WTC11 (cell line): ENCODE measurements around the gene RNF19B. TPM values are rescaled to one million over a fixed set of nuclear protein-coding genes. Genes with fewer than 3 reads are reported as not detected.

ENCODE experiments used
- ATAC-seq: fragments of 200-7000 bp; cut with Tn5 transposase; 2 replicates; pipeline ENCODE4 v1.10.0; 2021; ENCODE audit warnings: mild to moderate bottlenecking, moderate library complexity
- CTCF ChIA-PET: fragments of 300-600 bp; sonication (Branson Sonifier 250); formaldehyde crosslinking; loops from one replicate; lab custom pipeline; 2021; ENCODE audit warnings: antibody characterized with exemption; lab: Charles Lee
- POLR2A ChIA-PET: fragments of 350-600 bp; sonication (Branson Sonifier 250); formaldehyde crosslinking; loops from one replicate; lab custom pipeline; 2021; ENCODE audit warnings: antibody characterized with exemption; lab: Charles Lee
- DNase-seq: peaks from one replicate; pipeline ENCODE4 v3.0.0; 2021; ENCODE audit warnings: low spot score
- H3K27ac Mint-ChIP-seq: 2 replicates; pipeline ENCODE4 v1.8.0; 2021; ENCODE audit warnings: mixed read lengths
- H3K27me3 Mint-ChIP-seq: 2 replicates; pipeline ENCODE4 v1.8.0; 2021; ENCODE audit warnings: low read depth, mild to moderate bottlenecking, moderate library complexity, mixed read lengths
- H3K36me3 Mint-ChIP-seq: 2 replicates; pipeline ENCODE4 v1.8.0; 2021; ENCODE audit warnings: mixed read lengths
- H3K4me1 Mint-ChIP-seq: 2 replicates; pipeline ENCODE4 v1.8.0; 2022; ENCODE audit warnings: mixed read lengths
- H3K4me3 Mint-ChIP-seq: 2 replicates; pipeline ENCODE4 v1.8.0; 2021; ENCODE audit warnings: mild to moderate bottlenecking, moderate library complexity, mixed read lengths
- H3K9me3 Mint-ChIP-seq: 2 replicates; pipeline ENCODE4 v1.8.0; 2021; ENCODE audit warnings: mixed read lengths
- ATF1 ChIP-seq: sonication (generic); formaldehyde crosslinking; IDR thresholded peaks from 2 replicates; pipeline ENCODE4 v1.8.1; 2023; ENCODE audit warnings: mild to moderate bottlenecking, moderate library complexity, missing genetic modification reagents
- ETV6 ChIP-seq: sonication (generic); formaldehyde crosslinking; IDR thresholded peaks from 2 replicates; pipeline ENCODE4 v1.8.1; 2022; ENCODE audit warnings: mild to moderate bottlenecking, missing genetic modification reagents
- GABPB1 ChIP-seq: sonication (generic); formaldehyde crosslinking; IDR thresholded peaks from 2 replicates; pipeline ENCODE4 v1.8.1; 2023; ENCODE audit warnings: mild to moderate bottlenecking, missing genetic modification reagents
- HMGA2 ChIP-seq: fragments of 250-450 bp; sonication (Bioruptor Pico); IDR thresholded peaks from 2 replicates; pipeline ENCODE4 v1.4.0; 2021; ENCODE audit warnings: mild to moderate bottlenecking, moderate library complexity
- JAZF1 ChIP-seq: fragments of 250-450 bp; sonication (Bioruptor Pico); IDR thresholded peaks from 2 replicates; pipeline ENCODE4 v1.9.0; 2021; ENCODE audit warnings: moderate library complexity, mild to moderate bottlenecking, inconsistent platforms
- NFATC4 ChIP-seq: fragments of 250-450 bp; sonication (Bioruptor Pico); IDR thresholded peaks from 2 replicates; pipeline ENCODE4 v1.9.0; 2021; ENCODE audit warnings: mild to moderate bottlenecking
- NR1H2 ChIP-seq: sonication (generic); formaldehyde crosslinking; IDR thresholded peaks from 2 replicates; pipeline ENCODE4 v1.9.0; 2021; ENCODE audit warnings: mild to moderate bottlenecking, moderate library complexity, missing genetic modification reagents
- PRRX2 ChIP-seq: fragments of 250-450 bp; sonication (Bioruptor Pico); IDR thresholded peaks from 2 replicates; pipeline ENCODE4 v1.8.0; 2021; ENCODE audit warnings: mild to moderate bottlenecking
- TEAD4 ChIP-seq: sonication (generic); formaldehyde crosslinking; IDR thresholded peaks from 2 replicates; pipeline ENCODE4 v1.8.0; 2022; ENCODE audit warnings: mild to moderate bottlenecking, missing genetic modification reagents
- ZNF232 ChIP-seq: sonication (generic); formaldehyde crosslinking; IDR thresholded peaks from 2 replicates; pipeline ENCODE4 v1.8.0; 2022; ENCODE audit warnings: mild to moderate bottlenecking, missing genetic modification reagents
- ZNF416 ChIP-seq: fragments of 250-450 bp; sonication (Bioruptor Pico); IDR thresholded peaks from 2 replicates; pipeline ENCODE4 v1.9.0; 2021; ENCODE audit warnings: mild to moderate bottlenecking, inconsistent platforms
- total RNA-seq: library from RNA; stranded (reverse); gene quantifications from 3 replicates; pipeline ENCODE4 v1.2.3, GENCODE V29; 2021
- TF ChIP-seq, protein P1 (sequence below): sonication (generic); formaldehyde crosslinking; IDR thresholded peaks from 2 replicates; pipeline ENCODE4 v1.8.0; 2022; ENCODE audit warnings: mild to moderate bottlenecking, missing genetic modification reagents
- TF ChIP-seq, protein P2 (sequence below): sonication (generic); formaldehyde crosslinking; IDR thresholded peaks from 2 replicates; pipeline ENCODE4 v1.8.1; 2023; ENCODE audit warnings: mild to moderate bottlenecking, missing genetic modification reagents, moderate library complexity
- TF ChIP-seq, protein P3 (sequence below): sonication (generic); formaldehyde crosslinking; IDR thresholded peaks from 2 replicates; pipeline ENCODE4 v1.8.0; 2022; ENCODE audit warnings: missing genetic modification reagents
- TF ChIP-seq, protein P4 (sequence below): sonication (generic); formaldehyde crosslinking; IDR thresholded peaks from 2 replicates; pipeline ENCODE4 v1.8.1; 2022; ENCODE audit warnings: low read depth, missing genetic modification reagents, borderline replicate concordance
- TF ChIP-seq, protein P5 (sequence below): fragments of 250-450 bp; sonication (Bioruptor Pico); conservative IDR thresholded peaks from 2 replicates; pipeline ENCODE4 v1.9.0; 2021; ENCODE audit warnings: mild to moderate bottlenecking
- TF ChIP-seq, protein P6 (sequence below): fragments of 250-450 bp; sonication (Bioruptor Pico); IDR thresholded peaks from 2 replicates; pipeline ENCODE4 v1.9.0; 2021; ENCODE audit warnings: moderate library complexity, mild to moderate bottlenecking, inconsistent platforms, borderline replicate concordance

The RNF19B gene
- total RNA-seq, 1 experiment from 2014 or later, result 21.9 TPM

DNA sequence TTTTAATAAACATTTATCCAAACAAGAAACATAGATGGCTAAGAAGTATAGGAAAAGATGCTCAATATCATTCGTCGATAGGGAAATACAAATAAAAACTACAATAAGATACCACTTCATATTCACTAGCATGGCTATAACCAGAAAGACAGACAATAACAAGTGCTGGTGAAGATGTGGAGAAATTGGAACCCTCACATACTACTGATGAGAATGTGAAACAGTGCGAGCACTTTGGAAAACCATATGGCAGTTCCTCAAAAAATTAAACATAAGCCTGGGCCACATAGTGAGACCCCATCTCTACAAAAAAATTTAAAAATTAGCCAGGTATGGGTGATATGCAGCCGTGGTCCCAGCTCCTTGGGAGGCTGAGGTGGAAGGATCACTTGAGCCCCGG is 54.3 kb downstream of the RNF19B start:
- peaks cover 9% of the 10 kb centered on the region for H3K27me3 Mint-ChIP-seq
- POLR2A ChIA-PET, result no interaction called here
- TF ChIP-seq, protein P1, sequence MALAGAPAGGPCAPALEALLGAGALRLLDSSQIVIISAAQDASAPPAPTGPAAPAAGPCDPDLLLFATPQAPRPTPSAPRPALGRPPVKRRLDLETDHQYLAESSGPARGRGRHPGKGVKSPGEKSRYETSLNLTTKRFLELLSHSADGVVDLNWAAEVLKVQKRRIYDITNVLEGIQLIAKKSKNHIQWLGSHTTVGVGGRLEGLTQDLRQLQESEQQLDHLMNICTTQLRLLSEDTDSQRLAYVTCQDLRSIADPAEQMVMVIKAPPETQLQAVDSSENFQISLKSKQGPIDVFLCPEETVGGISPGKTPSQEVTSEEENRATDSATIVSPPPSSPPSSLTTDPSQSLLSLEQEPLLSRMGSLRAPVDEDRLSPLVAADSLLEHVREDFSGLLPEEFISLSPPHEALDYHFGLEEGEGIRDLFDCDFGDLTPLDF, result no peak
- TF ChIP-seq ATF1 (CRISPR knock-in tag) (no peak), GABPB1 (CRISPR knock-in tag) (no peak), ETV6 (CRISPR knock-in tag) (no peak), TEAD4 (CRISPR knock-in tag) (no peak), NR1H2 (CRISPR knock-in tag) (no peak), PRRX2 (CRISPR knock-in tag) (no peak), HMGA2 (CRISPR knock-in tag) (no peak), JAZF1 (CRISPR knock-in tag) (no peak), ZNF232 (CRISPR knock-in tag) (no peak), ZNF416 (CRISPR knock-in tag) (no peak), NFATC4 (CRISPR knock-in tag) (no peak)
- TF ChIP-seq, protein P2, sequence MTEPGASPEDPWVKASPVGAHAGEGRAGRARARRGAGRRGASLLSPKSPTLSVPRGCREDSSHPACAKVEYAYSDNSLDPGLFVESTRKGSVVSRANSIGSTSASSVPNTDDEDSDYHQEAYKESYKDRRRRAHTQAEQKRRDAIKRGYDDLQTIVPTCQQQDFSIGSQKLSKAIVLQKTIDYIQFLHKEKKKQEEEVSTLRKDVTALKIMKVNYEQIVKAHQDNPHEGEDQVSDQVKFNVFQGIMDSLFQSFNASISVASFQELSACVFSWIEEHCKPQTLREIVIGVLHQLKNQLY, result no peak
- TF ChIP-seq, protein P3, sequence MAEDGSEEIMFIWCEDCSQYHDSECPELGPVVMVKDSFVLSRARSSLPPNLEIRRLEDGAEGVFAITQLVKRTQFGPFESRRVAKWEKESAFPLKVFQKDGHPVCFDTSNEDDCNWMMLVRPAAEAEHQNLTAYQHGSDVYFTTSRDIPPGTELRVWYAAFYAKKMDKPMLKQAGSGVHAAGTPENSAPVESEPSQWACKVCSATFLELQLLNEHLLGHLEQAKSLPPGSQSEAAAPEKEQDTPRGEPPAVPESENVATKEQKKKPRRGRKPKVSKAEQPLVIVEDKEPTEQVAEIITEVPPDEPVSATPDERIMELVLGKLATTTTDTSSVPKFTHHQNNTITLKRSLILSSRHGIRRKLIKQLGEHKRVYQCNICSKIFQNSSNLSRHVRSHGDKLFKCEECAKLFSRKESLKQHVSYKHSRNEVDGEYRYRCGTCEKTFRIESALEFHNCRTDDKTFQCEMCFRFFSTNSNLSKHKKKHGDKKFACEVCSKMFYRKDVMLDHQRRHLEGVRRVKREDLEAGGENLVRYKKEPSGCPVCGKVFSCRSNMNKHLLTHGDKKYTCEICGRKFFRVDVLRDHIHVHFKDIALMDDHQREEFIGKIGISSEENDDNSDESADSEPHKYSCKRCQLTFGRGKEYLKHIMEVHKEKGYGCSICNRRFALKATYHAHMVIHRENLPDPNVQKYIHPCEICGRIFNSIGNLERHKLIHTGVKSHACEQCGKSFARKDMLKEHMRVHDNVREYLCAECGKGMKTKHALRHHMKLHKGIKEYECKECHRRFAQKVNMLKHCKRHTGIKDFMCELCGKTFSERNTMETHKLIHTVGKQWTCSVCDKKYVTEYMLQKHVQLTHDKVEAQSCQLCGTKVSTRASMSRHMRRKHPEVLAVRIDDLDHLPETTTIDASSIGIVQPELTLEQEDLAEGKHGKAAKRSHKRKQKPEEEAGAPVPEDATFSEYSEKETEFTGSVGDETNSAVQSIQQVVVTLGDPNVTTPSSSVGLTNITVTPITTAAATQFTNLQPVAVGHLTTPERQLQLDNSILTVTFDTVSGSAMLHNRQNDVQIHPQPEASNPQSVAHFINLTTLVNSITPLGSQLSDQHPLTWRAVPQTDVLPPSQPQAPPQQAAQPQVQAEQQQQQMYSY, result no peak
- TF ChIP-seq, protein P4, sequence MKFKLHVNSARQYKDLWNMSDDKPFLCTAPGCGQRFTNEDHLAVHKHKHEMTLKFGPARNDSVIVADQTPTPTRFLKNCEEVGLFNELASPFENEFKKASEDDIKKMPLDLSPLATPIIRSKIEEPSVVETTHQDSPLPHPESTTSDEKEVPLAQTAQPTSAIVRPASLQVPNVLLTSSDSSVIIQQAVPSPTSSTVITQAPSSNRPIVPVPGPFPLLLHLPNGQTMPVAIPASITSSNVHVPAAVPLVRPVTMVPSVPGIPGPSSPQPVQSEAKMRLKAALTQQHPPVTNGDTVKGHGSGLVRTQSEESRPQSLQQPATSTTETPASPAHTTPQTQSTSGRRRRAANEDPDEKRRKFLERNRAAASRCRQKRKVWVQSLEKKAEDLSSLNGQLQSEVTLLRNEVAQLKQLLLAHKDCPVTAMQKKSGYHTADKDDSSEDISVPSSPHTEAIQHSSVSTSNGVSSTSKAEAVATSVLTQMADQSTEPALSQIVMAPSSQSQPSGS, result no peak
- TF ChIP-seq, protein P5, sequence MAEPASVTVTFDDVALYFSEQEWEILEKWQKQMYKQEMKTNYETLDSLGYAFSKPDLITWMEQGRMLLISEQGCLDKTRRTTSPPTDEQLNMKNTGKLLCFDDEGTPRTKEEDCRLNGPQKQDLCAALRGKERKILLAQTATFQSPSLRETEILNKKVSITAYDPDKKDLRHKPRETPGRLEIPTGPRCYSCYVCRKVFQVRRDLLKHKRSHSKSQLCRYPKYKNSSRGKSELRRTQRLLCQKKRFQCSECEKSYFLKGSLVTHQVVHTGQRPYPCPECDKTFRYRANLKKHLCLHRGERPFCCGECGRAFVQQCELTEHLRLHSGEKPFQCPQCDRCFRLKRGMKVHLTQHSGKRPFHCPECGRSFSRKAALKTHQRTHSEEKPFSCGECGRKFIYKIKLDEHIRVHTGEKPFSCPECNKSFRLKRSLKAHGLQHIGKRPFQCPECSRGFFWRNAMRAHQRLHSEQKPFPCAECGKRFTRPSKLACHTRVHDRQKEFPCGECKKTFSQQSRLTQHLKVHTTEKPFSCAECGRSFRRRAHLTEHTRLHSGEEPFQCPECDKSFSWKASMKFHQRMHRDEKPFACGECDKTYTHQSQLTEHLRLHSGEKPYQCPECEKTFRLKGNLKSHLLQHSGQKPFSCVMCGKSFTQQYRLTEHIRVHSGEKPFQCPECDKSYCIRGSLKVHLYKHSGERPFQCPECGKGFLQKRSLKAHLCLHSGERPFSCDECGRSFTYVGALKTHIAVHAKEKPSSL (CRISPR knock-in tag), result no peak
- TF ChIP-seq, all 79 proteins: peak for 0
- CTCF ChIA-PET, result no interaction called here
- DNase-seq (no peak), ATAC-seq (no peak)
- no peaks in the 10 kb centered on the region for H3K4me1 Mint-ChIP-seq
- H3K4me3 Mint-ChIP-seq, result no peak overlapping the region
- H3K36me3 Mint-ChIP-seq, result no peaks in the 10 kb centered on the region
- H3K27ac Mint-ChIP-seq, result no peak overlapping the region
- H3K9me3 Mint-ChIP-seq, result peaks cover 6% of the 10 kb centered on the region

DNA sequence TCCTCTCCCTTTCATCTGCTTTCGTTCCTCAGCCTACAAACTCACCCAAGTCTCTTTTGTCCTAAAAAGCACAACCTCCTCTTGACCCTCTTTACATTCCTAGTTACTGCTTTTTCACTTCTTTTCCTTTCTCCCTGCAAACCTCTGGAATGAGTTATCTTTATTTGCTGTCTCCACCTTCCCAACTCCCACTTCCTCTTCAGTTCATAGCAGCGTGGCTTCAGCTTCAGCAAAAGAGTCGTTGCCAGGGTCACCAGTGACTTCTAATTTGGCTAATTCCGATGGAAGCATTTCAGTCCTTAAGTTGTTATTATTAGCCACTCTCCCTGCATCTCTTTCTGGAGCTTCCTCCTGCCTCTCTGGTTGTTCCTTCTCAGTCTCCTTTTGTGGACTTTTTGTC is 57.2 kb downstream of the RNF19B start:
- ChIA-PET CTCF (interaction anchor here (0.7 to 2.8 kb wide), 7 partner anchors 15 to 179 kb away, joined by 3 to 15 read pairs (median 4); no protein-coding TSS in a partner anchor), POLR2A (interaction anchor here (0.7 kb wide), 1 partner anchor 13 kb away, joined by 3 read pairs; no protein-coding TSS in a partner anchor)
- Mint-ChIP-seq H3K4me3 (no peak overlapping the region), H3K36me3 (no peaks in the 10 kb centered on the region), H3K27ac (no peak overlapping the region), H3K4me1 (no peaks in the 10 kb centered on the region), H3K9me3 (peaks cover 6% of the 10 kb centered on the region), H3K27me3 (peaks cover 25% of the 10 kb centered on the region)
- DNase-seq (no peak), ATAC-seq (no peak)
- TF ChIP-seq, protein P2, result no peak
- TF ChIP-seq, protein P6, sequence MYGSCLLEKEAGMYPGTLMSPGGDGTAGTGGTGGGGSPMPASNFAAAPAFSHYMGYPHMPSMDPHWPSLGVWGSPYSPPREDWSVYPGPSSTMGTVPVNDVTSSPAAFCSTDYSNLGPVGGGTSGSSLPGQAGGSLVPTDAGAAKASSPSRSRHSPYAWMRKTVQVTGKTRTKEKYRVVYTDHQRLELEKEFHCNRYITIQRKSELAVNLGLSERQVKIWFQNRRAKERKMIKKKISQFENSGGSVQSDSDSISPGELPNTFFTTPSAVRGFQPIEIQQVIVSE, result no peak
